Iris pigment epithelial cell (primary cell): Measurements from ENCODE around the gene MEDAG.

Experiments used
- DNase-seq: peaks from one replicate; pipeline ENCODE4 v3.0.0-alpha.2; 2011; ENCODE audit warnings: low read depth

Gene MEDAG

GRCh38 chr13:30957258-30957943, 51.3 kb downstream of the MEDAG start:
- no peak for DNase-seq

GRCh38 chr13:30959678-30960077, 53.6 kb downstream of the MEDAG start:
- no peak for DNase-seq

- DNase-seq: peak; percentile 69
Measured at GRCh38 chr13:30963791-30964190, 57.7 kb downstream of the MEDAG start.

- peak; percentile 32 for DNase-seq
Measured at GRCh38 chr13:30965380-30965779, 59.3 kb downstream of the MEDAG start.

GRCh38 chr13:30966101-30966500, 60.0 kb downstream of the MEDAG start:
- DNase-seq: no peak

GRCh38 chr13:30968846-30969245, 62.8 kb downstream of the MEDAG start:
- DNase-seq: peak; percentile 71

GRCh38 chr13:30971575-30971974, 65.5 kb downstream of the MEDAG start:
- peak; percentile 37 for DNase-seq

- peak; percentile 45 for DNase-seq
Measured at GRCh38 chr13:30972888-30973377, 66.9 kb downstream of the MEDAG start.

GRCh38 chr13:30974350-30974749, 68.3 kb downstream of the MEDAG start:
- DNase-seq: no peak
